ENCODE results near the gene GCKR.
"Not testable (repeated sequence)": the region's sequence is repeated elsewhere in the genome, so short reads cannot be mapped to it uniquely, and the experiment has no call there.

Gene GCKR

DNA sequence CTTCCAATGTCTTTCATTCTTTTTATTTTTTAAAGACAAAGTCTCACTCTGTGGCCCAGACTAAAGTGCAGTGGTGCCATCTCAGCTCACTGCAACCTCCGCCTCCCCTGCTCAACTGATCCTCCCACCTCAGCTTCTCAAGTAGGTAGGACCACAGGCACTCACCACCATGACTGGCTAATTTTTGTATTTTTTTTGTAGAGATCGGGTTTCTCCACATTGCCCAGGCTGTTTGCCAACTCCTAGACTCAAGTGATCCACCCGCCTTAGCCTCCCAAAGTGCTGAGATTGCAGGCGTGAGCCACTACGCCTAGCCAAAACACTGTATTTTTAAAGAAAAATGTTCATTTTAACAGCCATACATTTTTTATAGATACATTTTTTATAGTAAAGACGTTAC lies 12.7 kb downstream of the GCKR start:
- no peak for DNase-seq

DNA sequence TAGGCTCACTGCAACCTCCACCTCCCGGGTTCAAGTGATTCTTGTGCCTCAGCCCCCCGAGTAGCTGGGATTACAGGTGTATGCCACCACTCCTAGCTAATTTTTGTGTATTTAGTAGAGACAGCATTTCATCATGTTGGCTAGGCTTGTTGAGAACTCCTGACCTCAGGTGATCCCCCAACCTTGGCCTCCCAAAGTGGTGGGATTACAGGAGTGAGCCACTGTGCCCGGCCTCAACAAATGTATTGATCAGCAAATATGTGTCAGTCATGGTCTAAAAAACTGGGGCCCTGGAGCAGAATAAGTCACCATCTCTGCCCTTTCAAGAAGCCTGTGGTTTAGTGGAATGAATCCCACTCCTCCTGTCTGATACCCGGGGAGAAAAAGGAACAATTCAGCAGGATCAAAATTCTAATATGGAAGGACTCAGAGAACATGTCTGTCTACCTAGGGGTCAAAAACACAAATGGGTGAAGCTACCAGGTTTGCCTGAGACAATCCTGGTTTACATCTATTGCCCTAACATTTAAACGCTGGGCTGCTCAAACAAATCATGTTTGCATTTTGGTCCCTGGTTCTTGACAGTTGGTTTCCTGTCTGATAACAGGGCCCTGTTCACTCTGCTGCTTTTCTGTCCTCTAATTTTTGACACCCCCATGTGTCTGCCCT lies 21.6 kb downstream of the GCKR start:
- DNase-seq = no peak

GRCh38 chr2:27518782-27519113 lies 22.1 kb downstream of the GCKR start:
- DNase-seq = no peak

- DNase-seq = no peak
Observed at GRCh38 chr2:27520316-27520715, 23.7 kb downstream of the GCKR start.

GRCh38 chr2:27522400-27522945 lies 25.8 kb downstream of the GCKR start:
- DNase-seq = no peak

- no peak for DNase-seq
Observed at GRCh38 chr2:27527182-27527581, 30.5 kb downstream of the GCKR start.

DNA sequence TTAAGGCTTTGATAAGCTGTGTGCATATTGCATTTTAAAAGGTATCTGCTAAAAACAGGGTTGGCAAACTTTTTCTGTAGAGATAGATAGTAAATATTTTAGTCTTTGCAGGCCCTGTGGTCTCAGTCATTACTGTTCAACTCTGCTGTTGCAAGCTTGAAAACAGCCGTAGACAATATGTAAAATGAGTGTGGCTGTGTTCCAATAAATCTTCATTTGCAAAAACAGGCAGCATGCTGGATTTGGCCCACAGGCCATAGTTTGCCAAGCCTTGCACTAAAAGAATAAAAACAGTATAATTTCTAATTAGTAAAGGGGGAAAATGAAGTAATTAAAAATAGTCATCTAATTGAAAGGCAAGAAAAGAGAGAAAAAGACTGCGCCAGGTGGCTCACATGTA lies 35.3 kb downstream of the GCKR start:
- no peak for DNase-seq

- no peak for DNase-seq
Observed at GRCh38 chr2:27537287-27537686, 40.6 kb downstream of the GCKR start.

DNA sequence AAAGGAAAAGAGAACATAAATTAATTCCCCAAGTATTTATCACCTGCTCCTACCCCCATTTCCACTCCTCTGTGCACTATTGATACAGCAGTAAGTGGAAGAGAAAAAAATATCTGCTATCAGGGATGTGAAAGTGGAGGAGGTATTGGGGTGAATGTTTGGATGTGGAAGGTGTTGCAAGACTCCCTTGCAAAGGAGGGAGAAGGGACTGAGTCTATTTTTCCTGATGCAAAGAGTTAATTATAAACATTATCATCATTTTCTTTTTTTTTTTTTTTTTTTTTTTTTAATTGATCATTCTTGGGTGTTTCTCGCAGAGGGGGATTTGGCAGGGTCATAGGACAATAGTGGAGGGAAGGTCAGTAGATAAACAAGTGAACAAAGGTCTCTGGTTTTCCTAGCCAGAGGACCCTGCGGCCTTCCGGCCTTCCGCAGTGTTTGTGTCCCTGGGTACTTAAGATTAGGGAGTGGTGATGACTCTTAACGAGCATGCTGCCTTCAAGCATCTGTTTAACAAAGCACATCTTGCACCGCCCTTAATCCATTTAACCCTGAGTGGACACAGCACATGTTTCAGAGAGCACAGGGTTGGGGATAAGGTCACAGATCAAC lies 42.3 kb downstream of the GCKR start:
- DNase-seq = not testable (repeated sequence)

DNA sequence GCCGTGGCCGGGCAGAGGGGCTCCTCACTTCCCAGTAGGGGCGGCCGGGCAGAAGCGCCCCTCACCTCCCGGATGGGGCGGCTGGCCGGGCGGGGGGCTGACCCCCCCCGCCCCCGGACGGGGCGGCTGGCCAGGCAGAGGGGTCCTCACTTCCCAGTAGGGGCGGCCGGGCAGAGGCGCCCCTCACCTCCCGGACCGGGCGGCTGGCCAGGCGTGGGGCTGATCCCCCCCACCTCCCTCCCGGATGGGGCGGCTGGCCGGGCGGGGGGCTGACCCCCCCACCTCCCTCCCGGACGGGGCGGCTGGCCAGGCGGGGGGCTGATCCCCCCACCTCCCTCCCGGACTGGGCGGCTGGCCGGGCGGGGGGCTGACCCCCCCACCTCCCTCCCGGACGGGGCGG lies 43.0 kb downstream of the GCKR start:
- not testable (repeated sequence) for DNase-seq

GRCh38 chr2:27544143-27544821 lies 47.6 kb downstream of the GCKR start:
- DNase-seq = no peak

- no peak for DNase-seq
Observed at GRCh38 chr2:27545348-27546141, 48.9 kb downstream of the GCKR start.

GRCh38 chr2:27549303-27549702 lies 52.7 kb downstream of the GCKR start:
- no peak for DNase-seq

DNA sequence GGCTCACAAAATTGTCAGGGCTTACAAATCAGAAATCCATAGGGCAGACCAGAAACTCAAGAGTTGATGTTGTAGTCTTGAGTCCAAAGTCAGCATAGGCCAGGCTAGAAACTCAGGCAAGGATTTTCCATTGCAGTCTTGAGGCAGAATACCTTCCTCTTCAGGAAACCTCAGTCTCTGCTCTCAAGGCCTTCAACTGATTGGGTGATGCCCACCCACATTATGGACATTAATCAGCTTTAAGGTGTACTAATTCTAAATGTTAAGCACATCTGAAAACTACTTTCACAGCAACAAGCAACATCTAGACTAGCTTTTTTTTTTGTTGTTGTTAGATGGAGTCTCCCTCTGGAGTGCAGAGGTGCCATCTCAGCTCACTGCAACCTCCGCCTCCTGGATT lies 54.9 kb downstream of the GCKR start:
- DNase-seq = no peak

DNA sequence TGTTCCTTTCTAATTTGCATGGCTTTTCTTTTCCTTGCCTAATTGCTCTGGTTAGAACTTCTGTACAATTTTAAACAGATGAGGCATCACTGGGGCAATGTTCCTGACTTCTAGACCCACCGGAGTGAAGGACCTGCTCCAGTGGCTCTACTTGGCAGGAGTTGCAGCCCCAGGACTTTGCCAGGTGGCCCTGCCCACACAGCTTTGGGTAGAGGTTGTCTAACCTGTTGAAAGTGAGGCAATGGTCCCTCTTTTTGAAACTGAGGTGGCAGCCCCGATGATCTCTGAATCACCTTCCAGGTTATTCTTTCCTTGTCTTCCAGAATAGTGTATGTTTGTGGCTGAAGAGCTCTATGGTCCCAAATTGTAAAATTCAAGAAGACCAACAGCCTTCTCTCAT lies 56.3 kb downstream of the GCKR start:
- DNase-seq = no peak

- not testable (repeated sequence) for DNase-seq
Observed at GRCh38 chr2:27554451-27554850, 57.8 kb downstream of the GCKR start.

GRCh38 chr2:27559228-27559627 lies 62.6 kb downstream of the GCKR start:
- no peak for DNase-seq

DNA sequence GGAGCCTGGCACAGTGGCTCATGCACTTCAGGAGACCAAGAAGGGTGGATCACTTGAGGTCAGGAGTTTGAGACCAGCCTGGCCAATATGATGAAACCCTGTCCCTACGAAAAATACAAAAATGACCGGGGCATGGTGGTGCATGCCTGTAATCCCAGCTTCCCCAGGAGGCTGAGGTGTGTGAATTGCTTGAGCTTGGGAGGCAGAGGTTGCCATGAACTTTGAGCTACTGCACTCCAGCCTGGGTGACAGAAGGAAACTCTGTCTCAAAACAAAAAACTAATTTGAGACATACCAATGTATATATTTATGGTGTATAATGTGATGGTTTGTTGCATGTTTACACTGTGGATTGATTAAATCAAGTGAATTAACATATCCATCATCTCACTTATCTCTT lies 64.4 kb downstream of the GCKR start:
- no peak for DNase-seq

- no peak for DNase-seq
Observed at GRCh38 chr2:27566628-27567027, 70.0 kb downstream of the GCKR start.

- no peak for DNase-seq
Observed at GRCh38 chr2:27569398-27569797, 72.8 kb downstream of the GCKR start.

DNA sequence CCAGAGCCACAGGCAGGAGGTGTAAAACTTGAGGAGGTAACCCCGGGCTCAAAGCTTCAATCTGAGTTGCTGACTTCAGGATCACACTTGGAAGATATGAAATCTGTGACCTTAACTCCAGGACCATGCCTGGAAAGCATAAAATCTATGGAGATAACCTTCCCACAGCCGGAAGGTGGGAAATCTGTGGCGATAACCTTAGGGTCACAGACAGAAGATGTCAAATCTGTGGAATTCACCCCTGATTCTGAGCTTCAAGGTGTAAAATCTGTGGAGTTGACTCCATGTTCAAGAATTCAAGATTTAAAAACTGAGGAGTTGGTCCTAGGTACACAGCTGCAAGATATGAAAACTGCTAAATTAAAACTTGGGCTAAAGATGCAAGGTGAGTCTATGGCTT lies 74.6 kb downstream of the GCKR start:
- DNase-seq = no peak

GRCh38 chr2:27571681-27572080 lies 75.0 kb downstream of the GCKR start:
- no peak for DNase-seq

DNA sequence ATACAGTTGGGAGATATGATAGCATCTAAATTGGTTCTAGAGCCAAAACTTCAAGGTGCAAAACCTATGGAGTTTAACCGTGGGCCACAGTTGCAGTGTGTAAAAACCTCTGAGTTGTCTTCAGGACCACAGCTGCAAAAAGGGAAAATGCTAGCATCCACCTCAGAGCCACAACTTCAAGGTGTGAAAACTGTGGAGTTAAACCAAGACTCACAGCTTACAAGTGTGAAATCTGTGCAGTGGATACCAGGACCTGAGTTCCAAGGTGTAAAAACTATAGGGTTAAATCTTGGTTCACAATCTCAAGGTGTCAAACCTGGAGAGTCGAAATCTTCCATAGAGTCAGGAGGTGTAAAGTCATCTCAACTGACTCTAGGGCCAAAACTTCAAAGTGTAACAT lies 75.8 kb downstream of the GCKR start:
- DNase-seq = no peak
